ENCODE data around the gene GNAO1.

GNAO1 gene

DNA sequence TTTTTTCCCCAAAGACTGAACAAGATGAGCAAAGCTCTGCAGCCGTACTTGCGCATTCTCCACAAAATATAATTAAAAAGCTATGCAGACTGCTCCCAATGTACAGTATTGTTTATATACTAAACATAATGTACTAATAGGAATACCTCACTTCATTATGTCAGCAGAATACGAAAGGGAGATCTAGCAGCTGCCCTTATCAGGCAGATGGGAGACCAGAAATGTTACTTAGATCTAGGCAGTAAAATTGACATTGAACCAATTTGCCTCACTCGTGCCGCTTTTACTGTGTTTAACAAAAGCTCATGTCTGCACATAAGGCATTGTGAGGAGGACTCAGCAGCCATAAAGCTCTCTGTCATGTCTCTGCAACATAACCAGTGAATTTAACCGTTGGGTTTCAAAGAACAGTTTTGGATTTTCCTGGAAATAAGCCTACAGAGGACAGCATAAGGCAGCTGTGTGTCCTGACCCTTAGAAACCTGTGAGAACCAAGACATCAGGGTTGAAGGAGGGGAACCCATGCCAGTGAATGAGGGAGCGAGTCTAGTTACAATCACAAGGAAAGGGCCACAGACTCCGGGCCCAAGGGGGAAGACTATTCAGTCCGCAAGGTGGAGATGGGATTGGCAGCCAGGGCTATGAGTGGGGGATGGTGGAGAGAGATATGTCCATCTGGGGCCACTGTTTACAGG, 71.4 kb downstream of the GNAO1 start:
- Mint-ChIP-seq H3K9me3 (no peaks in the 10 kb centered on the region), H3K4me1 (peaks cover 18% of the 10 kb centered on the region), H3K27ac (no peak overlapping the region), H3K4me3 (peak overlapping the region; percentile 47), H3K36me3 (no peaks in the 10 kb centered on the region), H3K27me3 (no peaks in the 10 kb centered on the region)

DNA sequence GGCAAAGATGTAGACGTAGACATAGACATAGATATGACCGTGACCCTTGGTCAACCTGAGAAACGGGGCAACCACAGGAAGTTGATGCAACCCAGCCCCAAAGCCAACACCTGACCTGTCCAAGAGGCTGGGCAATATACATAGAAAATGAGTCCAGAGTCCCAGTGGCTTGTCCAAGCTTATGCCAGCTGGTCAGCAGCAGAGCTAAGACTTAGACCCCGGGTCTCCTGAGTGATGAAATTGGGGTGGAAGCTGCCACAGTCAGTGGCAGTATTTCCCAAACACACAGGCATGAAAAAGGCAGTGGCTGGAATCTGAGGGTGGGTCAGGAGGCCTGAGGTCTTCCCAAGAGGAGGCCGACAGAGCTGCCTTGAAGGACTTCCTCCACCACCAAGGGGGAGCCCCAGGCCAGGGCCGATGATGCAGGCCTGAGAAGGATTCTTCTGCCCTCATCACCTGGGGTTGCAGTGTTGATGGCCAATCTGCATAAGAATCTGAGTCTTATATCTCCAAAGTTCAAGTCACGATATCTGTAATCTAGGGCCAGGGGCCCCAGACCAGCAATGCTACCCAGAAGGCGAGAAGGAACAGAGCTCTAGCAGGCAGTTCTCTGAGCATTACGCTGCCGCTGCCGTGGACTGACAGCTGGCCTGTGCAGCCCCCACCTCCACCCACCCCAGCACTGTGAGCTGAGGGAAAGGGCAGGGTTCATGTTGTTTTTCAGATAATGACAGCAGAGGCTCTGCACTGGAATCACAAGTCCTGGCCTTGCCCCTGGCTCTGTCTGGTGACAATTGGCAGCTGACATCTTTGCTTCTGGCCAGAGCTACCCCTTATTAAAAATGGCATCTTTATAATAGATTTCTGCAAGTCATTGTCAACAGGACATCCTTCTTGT, 72.7 kb downstream of the GNAO1 start:
- peaks cover 18% of the 10 kb centered on the region for H3K4me1 Mint-ChIP-seq
- H3K9me3 Mint-ChIP-seq, result no peaks in the 10 kb centered on the region
- peaks cover 4% of the 10 kb centered on the region for H3K27me3 Mint-ChIP-seq
- H3K27ac Mint-ChIP-seq, result no peak overlapping the region
- H3K4me3 Mint-ChIP-seq, result no peak overlapping the region
- no peaks in the 10 kb centered on the region for H3K36me3 Mint-ChIP-seq

- Mint-ChIP-seq H3K9me3 (no peaks in the 10 kb centered on the region), H3K4me1 (peaks cover 18% of the 10 kb centered on the region), H3K27ac (no peak overlapping the region), H3K4me3 (no peak overlapping the region), H3K27me3 (peaks cover 4% of the 10 kb centered on the region), H3K36me3 (no peaks in the 10 kb centered on the region)
Observed at GRCh38 chr16:56264609-56264972, 73.3 kb downstream of the GNAO1 start.

GRCh38 chr16:56265184-56265583, 73.9 kb downstream of the GNAO1 start:
- Mint-ChIP-seq H3K4me1 (peaks cover 18% of the 10 kb centered on the region), H3K36me3 (no peaks in the 10 kb centered on the region), H3K27me3 (peaks cover 4% of the 10 kb centered on the region), H3K4me3 (no peak overlapping the region), H3K27ac (no peak overlapping the region), H3K9me3 (no peaks in the 10 kb centered on the region)

DNA sequence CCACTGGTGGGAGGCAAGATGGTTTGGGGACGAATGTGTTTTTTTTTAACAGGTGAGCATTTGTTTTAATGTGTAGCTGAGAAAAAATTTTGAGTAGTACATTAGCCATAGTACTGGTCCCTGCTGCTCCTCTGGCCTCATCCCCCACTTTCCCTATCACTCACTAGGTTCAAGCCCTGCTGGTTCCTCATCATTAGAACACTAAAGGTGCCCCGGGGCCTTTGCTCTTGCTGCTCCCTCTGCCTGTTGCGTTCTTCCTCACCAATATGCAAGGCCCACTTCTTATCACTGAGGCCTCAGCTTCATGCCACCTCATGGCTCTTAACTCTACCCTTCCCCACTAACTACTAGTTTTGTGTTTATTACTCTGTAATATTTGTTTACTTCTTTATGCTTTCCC, 74.5 kb downstream of the GNAO1 start:
- no peaks in the 10 kb centered on the region for H3K9me3 Mint-ChIP-seq
- no peak overlapping the region for H3K27ac Mint-ChIP-seq
- peaks cover 18% of the 10 kb centered on the region for H3K4me1 Mint-ChIP-seq
- H3K36me3 Mint-ChIP-seq, result no peaks in the 10 kb centered on the region
- peaks cover 4% of the 10 kb centered on the region for H3K27me3 Mint-ChIP-seq
- no peak overlapping the region for H3K4me3 Mint-ChIP-seq

- Mint-ChIP-seq H3K9me3 (no peaks in the 10 kb centered on the region), H3K36me3 (no peaks in the 10 kb centered on the region), H3K27ac (no peak overlapping the region), H3K4me3 (no peak overlapping the region), H3K4me1 (peaks cover 16% of the 10 kb centered on the region), H3K27me3 (peaks cover 4% of the 10 kb centered on the region)
Observed at GRCh38 chr16:56266641-56267607, 75.6 kb downstream of the GNAO1 start.

DNA sequence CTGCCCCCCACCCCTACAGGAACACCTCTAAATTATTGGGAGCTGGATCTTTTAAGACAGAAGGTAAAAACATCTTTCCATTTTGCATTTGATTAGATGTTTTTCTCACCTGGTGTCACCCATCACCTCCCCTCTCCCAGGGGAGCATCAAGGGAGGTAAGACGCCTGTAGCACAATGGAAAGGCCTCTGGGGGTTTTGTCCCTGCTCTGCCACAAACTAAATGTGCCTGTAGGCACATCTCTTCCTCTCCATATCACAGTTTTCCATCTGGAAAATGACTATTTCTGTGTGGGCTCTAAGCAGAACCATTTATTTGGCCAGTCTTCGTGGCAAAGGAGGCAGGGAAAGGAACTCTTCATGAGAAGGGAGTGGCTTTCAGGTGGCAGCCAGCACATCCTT, 76.6 kb downstream of the GNAO1 start:
- Mint-ChIP-seq H3K27ac (no peak overlapping the region), H3K36me3 (no peaks in the 10 kb centered on the region)

DNA sequence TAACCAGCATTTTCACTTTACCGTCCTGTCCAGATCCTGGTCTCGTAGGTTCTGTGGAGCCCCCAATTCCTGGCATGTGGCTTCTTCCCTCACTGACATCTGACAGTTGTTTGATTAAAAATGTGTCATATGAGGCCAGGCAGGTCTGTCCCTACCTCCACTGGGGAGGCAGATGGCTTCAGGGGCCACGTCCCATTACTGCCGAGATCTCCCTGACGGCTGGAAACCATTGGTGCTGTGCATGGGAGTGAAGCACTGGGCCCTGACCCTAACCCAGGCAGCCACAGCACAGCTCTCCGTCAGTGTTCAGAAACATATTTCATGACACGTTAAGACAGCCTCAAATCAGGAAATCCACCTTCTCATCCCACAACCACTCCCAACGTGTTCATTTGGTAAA, 77.5 kb downstream of the GNAO1 start:
- Mint-ChIP-seq H3K27ac (no peak overlapping the region), H3K4me1 (no peaks in the 10 kb centered on the region), H3K36me3 (no peaks in the 10 kb centered on the region), H3K4me3 (no peak overlapping the region), H3K9me3 (no peaks in the 10 kb centered on the region), H3K27me3 (peaks cover 4% of the 10 kb centered on the region)

More for the DNA sequence above, 76.6 kb downstream of the GNAO1 start:
- Mint-ChIP-seq H3K27me3 (peaks cover 4% of the 10 kb centered on the region), H3K4me3 (no peak overlapping the region), H3K4me1 (peaks cover 6% of the 10 kb centered on the region), H3K9me3 (no peaks in the 10 kb centered on the region)

DNA sequence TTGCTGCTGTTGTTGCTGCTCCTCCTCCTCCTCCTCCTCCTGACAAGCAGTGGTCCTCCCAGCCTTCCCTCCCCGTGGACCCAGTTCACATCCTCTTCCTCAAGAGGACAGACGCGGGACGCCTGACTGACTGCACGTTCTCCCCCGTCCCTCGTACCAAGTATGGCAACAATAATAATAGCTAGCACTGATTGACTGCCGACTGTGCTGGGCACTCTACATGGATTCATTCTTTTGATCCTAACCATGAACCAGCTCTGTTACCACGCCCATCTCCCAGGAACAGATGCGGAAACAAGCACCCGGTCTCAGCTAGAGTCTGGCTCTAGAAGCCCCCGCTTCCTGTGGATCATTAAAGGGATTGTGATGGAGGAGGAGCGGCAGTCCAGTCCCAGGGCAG, 78.0 kb downstream of the GNAO1 start:
- H3K4me1 Mint-ChIP-seq, result no peaks in the 10 kb centered on the region
- H3K27me3 Mint-ChIP-seq, result peaks cover 4% of the 10 kb centered on the region
- no peak overlapping the region for H3K4me3 Mint-ChIP-seq
- H3K27ac Mint-ChIP-seq, result no peak overlapping the region
- no peaks in the 10 kb centered on the region for H3K9me3 Mint-ChIP-seq
- no peaks in the 10 kb centered on the region for H3K36me3 Mint-ChIP-seq

GRCh38 chr16:56269811-56270684, 78.8 kb downstream of the GNAO1 start:
- Mint-ChIP-seq H3K4me3 (no peak overlapping the region), H3K36me3 (no peaks in the 10 kb centered on the region), H3K27me3 (peaks cover 6% of the 10 kb centered on the region), H3K4me1 (no peaks in the 10 kb centered on the region), H3K27ac (no peak overlapping the region), H3K9me3 (no peaks in the 10 kb centered on the region)

GRCh38 chr16:56270828-56271227, 79.5 kb downstream of the GNAO1 start:
- Mint-ChIP-seq H3K9me3 (no peaks in the 10 kb centered on the region), H3K4me3 (no peak overlapping the region), H3K27ac (no peak overlapping the region), H3K27me3 (peaks cover 9% of the 10 kb centered on the region), H3K36me3 (no peaks in the 10 kb centered on the region), H3K4me1 (no peaks in the 10 kb centered on the region)

GRCh38 chr16:56272583-56272894, 81.2 kb downstream of the GNAO1 start:
- no peak overlapping the region for H3K4me3 Mint-ChIP-seq
- H3K27me3 Mint-ChIP-seq, result peaks cover 9% of the 10 kb centered on the region
- no peak overlapping the region for H3K27ac Mint-ChIP-seq

GRCh38 chr16:56273615-56274014, 82.3 kb downstream of the GNAO1 start:
- Mint-ChIP-seq H3K9me3 (no peaks in the 10 kb centered on the region), H3K36me3 (no peaks in the 10 kb centered on the region), H3K27me3 (peaks cover 6% of the 10 kb centered on the region), H3K4me3 (no peak overlapping the region), H3K27ac (no peak overlapping the region), H3K4me1 (peaks cover 4% of the 10 kb centered on the region)

More at GRCh38 chr16:56272583-56272894, 81.2 kb downstream of the GNAO1 start:
- no peaks in the 10 kb centered on the region for H3K4me1 Mint-ChIP-seq
- H3K36me3 Mint-ChIP-seq, result no peaks in the 10 kb centered on the region
- H3K9me3 Mint-ChIP-seq, result no peaks in the 10 kb centered on the region

- H3K27me3 Mint-ChIP-seq, result peaks cover 5% of the 10 kb centered on the region
- no peaks in the 10 kb centered on the region for H3K36me3 Mint-ChIP-seq
- H3K9me3 Mint-ChIP-seq, result no peaks in the 10 kb centered on the region
- H3K4me1 Mint-ChIP-seq, result peaks cover 11% of the 10 kb centered on the region
- no peak overlapping the region for H3K27ac Mint-ChIP-seq
- H3K4me3 Mint-ChIP-seq, result no peak overlapping the region
Observed at GRCh38 chr16:56274369-56274768, 83.1 kb downstream of the GNAO1 start.

GRCh38 chr16:56275076-56275475, 83.8 kb downstream of the GNAO1 start:
- Mint-ChIP-seq H3K9me3 (no peaks in the 10 kb centered on the region), H3K36me3 (no peaks in the 10 kb centered on the region), H3K4me3 (no peak overlapping the region), H3K27me3 (peaks cover 5% of the 10 kb centered on the region), H3K27ac (no peak overlapping the region), H3K4me1 (peaks cover 17% of the 10 kb centered on the region)
